ENCODE data around the gene PTPN6.

PTPN6 gene

DNA sequence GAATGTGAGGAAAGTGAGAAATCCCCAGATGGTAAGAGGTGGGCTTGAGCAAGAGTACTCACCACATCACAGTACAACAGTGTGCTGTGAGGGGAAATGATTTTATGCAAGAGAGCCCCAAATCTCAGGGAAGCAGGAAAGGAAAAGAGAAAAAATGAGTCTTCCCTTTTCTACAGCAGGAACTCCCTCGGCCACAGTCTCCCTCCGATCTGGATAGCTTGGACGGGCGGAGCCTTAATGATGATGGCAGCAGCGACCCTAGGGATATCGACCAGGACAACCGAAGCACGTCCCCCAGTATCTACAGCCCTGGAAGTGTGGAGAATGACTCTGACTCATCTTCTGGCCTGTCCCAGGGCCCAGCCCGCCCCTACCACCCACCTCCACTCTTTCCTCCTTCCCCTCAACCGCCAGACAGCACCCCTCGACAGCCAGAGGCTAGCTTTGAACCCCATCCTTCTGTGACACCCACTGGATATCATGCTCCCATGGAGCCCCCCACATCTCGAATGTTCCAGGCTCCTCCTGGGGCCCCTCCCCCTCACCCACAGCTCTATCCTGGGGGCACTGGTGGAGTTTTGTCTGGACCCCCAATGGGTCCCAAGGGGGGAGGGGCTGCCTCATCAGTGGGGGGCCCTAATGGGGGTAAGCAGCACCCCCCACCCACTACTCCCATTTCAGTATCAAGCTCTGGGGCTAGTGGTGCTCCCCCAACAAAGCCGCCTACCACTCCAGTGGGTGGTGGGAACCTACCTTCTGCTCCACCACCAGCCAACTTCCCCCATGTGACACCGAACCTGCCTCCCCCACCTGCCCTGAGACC lies 15.6 kb upstream of the PTPN6 start:
- H3K27ac Mint-ChIP-seq = peak overlapping the region; percentile 79 to 88 (median 87)
- H3K27me3 Mint-ChIP-seq (ENCODE audit: low read depth) = no peaks in the 10 kb centered on the region
- TF ChIP-seq, protein P1, sequence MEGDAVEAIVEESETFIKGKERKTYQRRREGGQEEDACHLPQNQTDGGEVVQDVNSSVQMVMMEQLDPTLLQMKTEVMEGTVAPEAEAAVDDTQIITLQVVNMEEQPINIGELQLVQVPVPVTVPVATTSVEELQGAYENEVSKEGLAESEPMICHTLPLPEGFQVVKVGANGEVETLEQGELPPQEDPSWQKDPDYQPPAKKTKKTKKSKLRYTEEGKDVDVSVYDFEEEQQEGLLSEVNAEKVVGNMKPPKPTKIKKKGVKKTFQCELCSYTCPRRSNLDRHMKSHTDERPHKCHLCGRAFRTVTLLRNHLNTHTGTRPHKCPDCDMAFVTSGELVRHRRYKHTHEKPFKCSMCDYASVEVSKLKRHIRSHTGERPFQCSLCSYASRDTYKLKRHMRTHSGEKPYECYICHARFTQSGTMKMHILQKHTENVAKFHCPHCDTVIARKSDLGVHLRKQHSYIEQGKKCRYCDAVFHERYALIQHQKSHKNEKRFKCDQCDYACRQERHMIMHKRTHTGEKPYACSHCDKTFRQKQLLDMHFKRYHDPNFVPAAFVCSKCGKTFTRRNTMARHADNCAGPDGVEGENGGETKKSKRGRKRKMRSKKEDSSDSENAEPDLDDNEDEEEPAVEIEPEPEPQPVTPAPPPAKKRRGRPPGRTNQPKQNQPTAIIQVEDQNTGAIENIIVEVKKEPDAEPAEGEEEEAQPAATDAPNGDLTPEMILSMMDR (IDR thresholded peaks at IDR 0.05; ENCODE audit: unreplicated experiment in 3 of 3) = no peak
- peak overlapping the region; percentile 73 to 80 (median 79) for H3K4me3 Mint-ChIP-seq
- no peaks in the 10 kb centered on the region for H3K9me3 Mint-ChIP-seq
- peaks cover 53% of the 10 kb centered on the region for H3K4me1 Mint-ChIP-seq
- peaks cover 63% of the 10 kb centered on the region for H3K36me3 Mint-ChIP-seq (ENCODE audit: low read depth)

DNA sequence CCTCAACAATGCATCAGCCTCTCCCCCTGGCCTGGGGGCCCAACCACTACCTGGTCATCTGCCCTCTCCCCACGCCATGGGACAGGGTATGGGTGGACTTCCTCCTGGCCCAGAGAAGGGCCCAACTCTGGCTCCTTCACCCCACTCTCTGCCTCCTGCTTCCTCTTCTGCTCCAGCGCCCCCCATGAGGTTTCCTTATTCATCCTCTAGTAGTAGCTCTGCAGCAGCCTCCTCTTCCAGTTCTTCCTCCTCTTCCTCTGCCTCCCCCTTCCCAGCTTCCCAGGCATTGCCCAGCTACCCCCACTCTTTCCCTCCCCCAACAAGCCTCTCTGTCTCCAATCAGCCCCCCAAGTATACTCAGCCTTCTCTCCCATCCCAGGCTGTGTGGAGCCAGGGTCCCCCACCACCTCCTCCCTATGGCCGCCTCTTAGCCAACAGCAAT lies 14.9 kb upstream of the PTPN6 start:
- Mint-ChIP-seq H3K27me3 (ENCODE audit: low read depth) (no peaks in the 10 kb centered on the region), H3K27ac (peak overlapping the region; percentile 74 to 88 (median 81)), H3K9me3 (no peaks in the 10 kb centered on the region), H3K4me3 (peak overlapping the region; percentile 73 to 80 (median 79)), H3K36me3 (ENCODE audit: low read depth) (peaks cover 65% of the 10 kb centered on the region), H3K4me1 (peaks cover 47% of the 10 kb centered on the region)
- TF ChIP-seq, protein P1 (IDR thresholded peaks at IDR 0.05; ENCODE audit: unreplicated experiment in 3 of 3) = no peak

DNA sequence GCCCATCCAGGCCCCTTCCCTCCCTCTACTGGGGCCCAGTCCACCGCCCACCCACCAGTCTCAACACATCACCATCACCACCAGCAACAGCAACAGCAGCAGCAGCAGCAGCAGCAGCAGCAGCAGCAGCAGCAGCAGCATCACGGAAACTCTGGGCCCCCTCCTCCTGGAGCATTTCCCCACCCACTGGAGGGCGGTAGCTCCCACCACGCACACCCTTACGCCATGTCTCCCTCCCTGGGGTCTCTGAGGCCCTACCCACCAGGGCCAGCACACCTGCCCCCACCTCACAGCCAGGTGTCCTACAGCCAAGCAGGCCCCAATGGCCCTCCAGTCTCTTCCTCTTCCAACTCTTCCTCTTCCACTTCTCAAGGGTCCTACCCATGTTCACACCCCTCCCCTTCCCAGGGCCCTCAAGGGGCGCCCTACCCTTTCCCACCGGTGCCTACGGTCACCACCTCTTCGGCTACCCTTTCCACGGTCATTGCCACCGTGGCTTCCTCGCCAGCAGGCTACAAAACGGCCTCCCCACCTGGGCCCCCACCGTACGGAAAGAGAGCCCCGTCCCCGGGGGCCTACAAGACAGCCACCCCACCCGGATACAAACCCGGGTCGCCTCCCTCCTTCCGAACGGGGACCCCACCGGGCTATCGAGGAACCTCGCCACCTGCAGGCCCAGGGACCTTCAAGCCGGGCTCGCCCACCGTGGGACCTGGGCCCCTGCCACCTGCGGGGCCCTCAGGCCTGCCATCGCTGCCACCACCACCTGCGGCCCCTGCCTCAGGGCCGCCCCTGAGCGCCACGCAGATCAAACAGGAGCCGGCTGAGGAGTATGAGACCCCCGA lies 14.3 kb upstream of the PTPN6 start:
- Mint-ChIP-seq H3K27me3 (ENCODE audit: low read depth) (no peaks in the 10 kb centered on the region), H3K27ac (peak overlapping the region; percentile 74 to 90 (median 88)), H3K9me3 (no peaks in the 10 kb centered on the region), H3K4me1 (peaks cover 47% of the 10 kb centered on the region), H3K36me3 (ENCODE audit: low read depth) (peaks cover 67% of the 10 kb centered on the region), H3K4me3 (peak overlapping the region; percentile 79 to 88 (median 82))
- TF ChIP-seq, protein P1 (IDR thresholded peaks at IDR 0.05; ENCODE audit: unreplicated experiment in 3 of 3) = no peak

DNA sequence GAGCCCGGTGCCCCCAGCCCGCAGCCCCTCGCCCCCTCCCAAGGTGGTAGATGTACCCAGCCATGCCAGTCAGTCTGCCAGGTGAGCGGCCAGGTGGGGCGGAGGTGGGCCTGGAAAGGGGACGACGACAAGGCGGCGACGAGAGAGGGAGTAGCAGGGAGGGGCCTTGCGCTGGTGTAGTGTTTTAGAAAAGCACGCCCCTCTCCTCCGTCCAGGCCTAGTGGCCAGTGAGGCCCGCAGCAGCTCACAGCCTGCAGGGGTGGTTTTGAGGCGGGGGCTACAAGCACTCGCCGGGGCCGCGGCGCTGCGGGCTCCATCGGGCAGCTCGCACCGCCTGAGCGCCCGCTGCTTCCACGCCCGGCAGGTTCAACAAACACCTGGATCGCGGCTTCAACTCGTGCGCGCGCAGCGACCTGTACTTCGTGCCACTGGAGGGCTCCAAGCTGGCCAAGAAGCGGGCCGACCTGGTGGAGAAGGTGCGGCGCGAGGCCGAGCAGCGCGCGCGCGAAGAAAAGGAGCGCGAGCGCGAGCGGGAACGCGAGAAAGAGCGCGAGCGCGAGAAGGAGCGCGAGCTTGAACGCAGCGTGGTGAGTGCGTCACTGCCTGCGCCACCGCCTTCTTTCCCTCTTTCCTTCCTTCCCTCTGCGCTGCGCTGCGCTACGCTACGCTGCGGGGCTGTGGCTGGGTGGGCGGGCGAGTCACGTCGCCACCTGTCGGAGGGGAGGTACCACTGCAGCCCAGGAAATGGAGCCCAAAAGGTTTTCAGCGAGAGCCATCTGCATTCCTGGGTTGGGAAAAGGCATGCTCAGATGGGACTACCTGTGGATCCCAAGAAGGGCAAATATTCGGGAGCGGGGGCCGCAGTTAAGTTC lies 13.4 kb upstream of the PTPN6 start:
- H3K27ac Mint-ChIP-seq = peak overlapping the region; percentile 76 to 96 (median 90)
- peak overlapping the region; percentile 82 to 88 (median 86) for H3K4me3 Mint-ChIP-seq
- H3K4me1 Mint-ChIP-seq = peaks cover 44% of the 10 kb centered on the region
- peaks cover 63% of the 10 kb centered on the region for H3K36me3 Mint-ChIP-seq (ENCODE audit: low read depth)
- no peaks in the 10 kb centered on the region for H3K9me3 Mint-ChIP-seq
- TF ChIP-seq, protein P1 (IDR thresholded peaks at IDR 0.05; ENCODE audit: unreplicated experiment in 3 of 3) = peak; percentile 92 to 97 (median 97)
- H3K27me3 Mint-ChIP-seq (ENCODE audit: low read depth) = no peaks in the 10 kb centered on the region

DNA sequence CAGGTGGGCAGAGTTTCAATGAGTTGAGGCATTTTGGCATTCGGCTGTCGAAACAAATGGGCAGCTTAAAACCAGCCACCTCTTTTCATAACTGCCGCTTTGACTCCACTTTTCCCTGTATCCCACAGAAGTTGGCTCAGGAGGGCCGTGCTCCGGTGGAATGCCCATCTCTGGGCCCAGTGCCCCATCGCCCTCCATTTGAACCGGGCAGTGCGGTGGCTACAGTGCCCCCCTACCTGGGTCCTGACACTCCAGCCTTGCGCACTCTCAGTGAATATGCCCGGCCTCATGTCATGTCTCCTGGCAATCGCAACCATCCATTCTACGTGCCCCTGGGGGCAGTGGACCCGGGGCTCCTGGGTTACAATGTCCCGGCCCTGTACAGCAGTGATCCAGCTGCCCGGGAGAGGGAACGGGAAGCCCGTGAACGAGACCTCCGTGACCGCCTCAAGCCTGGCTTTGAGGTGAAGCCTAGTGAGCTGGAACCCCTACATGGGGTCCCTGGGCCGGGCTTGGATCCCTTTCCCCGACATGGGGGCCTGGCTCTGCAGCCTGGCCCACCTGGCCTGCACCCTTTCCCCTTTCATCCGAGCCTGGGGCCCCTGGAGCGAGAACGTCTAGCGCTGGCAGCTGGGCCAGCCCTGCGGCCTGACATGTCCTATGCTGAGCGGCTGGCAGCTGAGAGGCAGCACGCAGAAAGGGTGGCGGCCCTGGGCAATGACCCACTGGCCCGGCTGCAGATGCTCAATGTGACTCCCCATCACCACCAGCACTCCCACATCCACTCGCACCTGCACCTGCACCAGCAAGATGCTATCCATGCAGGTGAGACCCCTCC lies 12.6 kb upstream of the PTPN6 start:
- no peaks in the 10 kb centered on the region for H3K9me3 Mint-ChIP-seq
- H3K4me3 Mint-ChIP-seq = peak overlapping the region; percentile 82 to 88 (median 86)
- H3K27me3 Mint-ChIP-seq (ENCODE audit: low read depth) = no peaks in the 10 kb centered on the region
- peak overlapping the region; percentile 78 to 96 (median 90) for H3K27ac Mint-ChIP-seq
- H3K36me3 Mint-ChIP-seq (ENCODE audit: low read depth) = peaks cover 61% of the 10 kb centered on the region
- H3K4me1 Mint-ChIP-seq = peaks cover 45% of the 10 kb centered on the region
- TF ChIP-seq, protein P1 (IDR thresholded peaks at IDR 0.05; ENCODE audit: unreplicated experiment in 3 of 3) = no peak
